OCI-LY3 (cell line): ENCODE results near the gene RHPN2.

ENCODE experiments used
- CTCF ChIP-seq: fragments of 200-600, 300-600 bp; sonication (generic); IDR thresholded peaks from 2 replicates; pipeline ENCODE4 v1.5.1; 2014; ENCODE audit warnings: antibody characterized with exemption, low read length, low read depth
- EZH2phosphoT487 ChIP-seq: fragments of 200-600 bp; shearing (Covaris generic); IDR thresholded peaks from 2 replicates; pipeline ENCODE4 v1.6.1; 2018; ENCODE audit warnings: antibody characterized with exemption, mixed run types, low read depth

DNA sequence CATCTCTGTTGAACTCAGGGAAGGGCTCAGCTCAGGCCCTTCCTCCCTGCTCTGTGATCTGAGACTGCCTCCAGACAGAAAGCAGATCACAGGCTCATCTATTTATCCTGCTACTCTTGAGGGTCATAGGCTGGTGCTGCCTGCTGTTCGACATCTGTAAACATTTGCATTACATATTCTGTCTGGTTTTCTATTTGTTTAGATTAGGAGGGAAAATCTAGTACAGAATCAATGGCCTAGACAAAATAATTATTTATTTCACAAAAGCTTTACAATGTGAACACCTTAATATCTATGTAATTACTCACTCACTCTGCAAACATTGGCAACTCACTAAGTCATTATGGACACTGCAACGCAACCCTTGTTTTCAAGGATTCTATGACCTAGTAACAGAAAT, 135.9 kb downstream of the RHPN2 start:
- TF ChIP-seq CTCF (no peak), EZH2phosphoT487 (no peak)
